HL-60 (cell line): Measurements from ENCODE around the gene ANKRD18A.
"Not testable (repeated sequence)": the region's sequence is repeated elsewhere in the genome, so short reads cannot be mapped to it uniquely, and the experiment has no call there.

Source experiments
- DNase-seq, 2 experiments: peaks; one replicate each; pipeline ENCODE4 v3.0.0-alpha.2; 2010 to 2020; ENCODE audit warnings: low read depth in 1 of 2, low spot score in 1 of 2
- H3K27ac ChIP-seq: fragments of 250-450 bp; sonication (Bioruptor Pico); replicated peaks from 2 replicates; pipeline ENCODE4 v1.5.1; 2020; ENCODE audit warnings: mild to moderate bottlenecking, moderate library complexity
- H3K27me3 ChIP-seq: fragments of 250-450 bp; sonication (Bioruptor Pico); 2 replicates; pipeline ENCODE4 v1.5.1; 2021; ENCODE audit warnings: mild to moderate bottlenecking, moderate library complexity; ENCODE audit not compliant: insufficient read depth, poor library complexity, severe bottlenecking
- H3K4me3 ChIP-seq: replicated peaks from 2 replicates; pipeline ENCODE4 v1.5.1; 2011; ENCODE audit warnings: mild to moderate bottlenecking, control low read depth, low read length; ENCODE audit not compliant: insufficient read depth
- GABPA ChIP-seq: IDR thresholded peaks from 2 replicates; pipeline ENCODE4 v1.6.1; 2012; ENCODE audit warnings: low read depth
- POLR2AphosphoS5 ChIP-seq: IDR thresholded peaks from 2 replicates; pipeline ENCODE4 v1.6.1; 2012; ENCODE audit warnings: low read depth
- SPI1 ChIP-seq: IDR thresholded peaks from 2 replicates; pipeline ENCODE4 v1.6.1; 2012; ENCODE audit warnings: low read depth, mild to moderate bottlenecking, borderline replicate concordance
- TF ChIP-seq, protein P1 (sequence below): IDR thresholded peaks from one replicate; pipeline ENCODE4 v1.5.1; 2011; ENCODE audit warnings: low read length, control low read depth, inconsistent platforms; ENCODE audit not compliant: insufficient read depth
- TF ChIP-seq, protein P2 (sequence below): IDR thresholded peaks from 2 replicates; pipeline ENCODE4 v1.6.1; 2012; ENCODE audit warnings: low read depth; ENCODE audit not compliant: insufficient replicate concordance

Gene ANKRD18A

DNA sequence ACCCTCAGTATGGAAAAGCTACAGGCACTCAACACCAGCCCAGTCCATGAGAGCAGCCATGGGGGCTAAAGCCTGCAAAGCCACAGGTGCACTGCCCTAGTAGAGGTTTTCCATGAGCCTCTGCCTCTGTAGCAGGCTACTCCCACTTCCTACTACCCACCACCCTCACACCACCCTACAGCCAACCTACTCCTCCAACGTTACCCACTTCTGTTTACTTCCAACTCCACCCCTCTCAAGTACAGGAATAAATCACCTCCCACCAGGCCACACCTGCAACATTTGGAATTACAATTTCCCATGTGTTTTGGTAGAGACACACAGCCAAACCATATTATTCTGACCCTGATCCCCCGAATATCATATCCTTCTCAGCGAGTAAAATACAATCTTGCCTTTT is 61.2 kb downstream of the ANKRD18A start:
- H3K27ac ChIP-seq, H3K4me3 ChIP-seq, H3K27me3 ChIP-seq, DNase-seq: not testable (repeated sequence)

DNA sequence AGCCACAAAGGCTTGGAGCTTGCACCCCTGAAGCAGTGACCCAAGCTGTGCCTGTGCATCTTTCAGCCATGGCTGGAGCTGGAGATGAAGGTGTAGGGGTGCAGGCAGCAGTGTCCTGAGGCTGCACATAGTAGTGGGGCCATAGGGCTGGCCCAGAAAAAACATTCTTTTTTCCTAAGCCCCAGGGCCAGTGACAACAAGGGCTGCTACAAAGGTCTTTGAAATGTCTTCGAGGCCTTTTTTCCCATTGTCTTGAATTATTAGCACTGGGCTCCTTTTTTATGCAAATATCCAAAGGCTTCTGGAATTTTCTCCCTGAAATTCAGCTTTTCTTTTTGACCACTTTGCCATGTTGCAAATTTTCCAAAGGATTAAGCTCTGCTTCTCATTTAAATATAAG is 62.6 kb downstream of the ANKRD18A start:
- H3K4me3 ChIP-seq, H3K27me3 ChIP-seq, H3K27ac ChIP-seq, DNase-seq: not testable (repeated sequence)

DNA sequence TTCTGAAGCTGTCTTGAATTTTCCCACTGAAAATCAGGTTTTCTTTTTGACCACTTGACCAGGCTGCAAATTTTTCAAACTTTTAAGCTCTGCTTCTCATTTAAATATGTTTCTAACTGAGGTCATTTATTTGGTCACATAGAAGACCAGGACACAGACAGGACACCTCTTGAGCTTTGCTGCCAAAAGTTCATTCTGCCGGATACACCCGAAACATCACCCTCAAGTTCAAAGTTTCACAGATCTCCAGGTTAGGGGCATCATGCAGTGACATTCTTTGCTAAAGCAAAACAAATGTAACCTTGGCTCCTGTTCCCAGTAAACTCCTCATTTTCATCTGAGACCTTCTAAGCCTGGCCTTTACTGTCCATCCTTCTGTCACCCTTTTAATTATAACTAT is 65.4 kb downstream of the ANKRD18A start:
- not testable (repeated sequence) for H3K4me3 ChIP-seq, DNase-seq, H3K27ac ChIP-seq, H3K27me3 ChIP-seq

DNA sequence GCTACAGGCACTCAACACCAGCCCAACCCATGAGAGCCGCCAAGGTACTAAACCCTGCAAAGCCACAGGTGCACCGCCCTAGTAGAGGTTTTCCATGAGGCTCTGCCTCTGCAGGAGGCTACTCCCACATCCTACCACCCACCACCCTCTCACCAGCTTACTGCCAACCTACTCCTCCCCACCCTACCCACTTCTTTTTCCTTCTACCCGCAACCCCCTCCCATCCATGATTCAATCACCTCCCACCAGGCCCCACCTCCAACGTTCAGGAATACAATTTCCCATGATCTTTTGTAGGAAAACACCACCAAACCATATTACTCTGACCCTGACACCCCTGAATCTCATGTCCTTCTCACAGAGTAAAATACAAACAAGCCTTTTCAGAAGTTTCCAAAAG is 67.4 kb downstream of the ANKRD18A start:
- not testable (repeated sequence) for DNase-seq, H3K4me3 ChIP-seq, H3K27me3 ChIP-seq, H3K27ac ChIP-seq

DNA sequence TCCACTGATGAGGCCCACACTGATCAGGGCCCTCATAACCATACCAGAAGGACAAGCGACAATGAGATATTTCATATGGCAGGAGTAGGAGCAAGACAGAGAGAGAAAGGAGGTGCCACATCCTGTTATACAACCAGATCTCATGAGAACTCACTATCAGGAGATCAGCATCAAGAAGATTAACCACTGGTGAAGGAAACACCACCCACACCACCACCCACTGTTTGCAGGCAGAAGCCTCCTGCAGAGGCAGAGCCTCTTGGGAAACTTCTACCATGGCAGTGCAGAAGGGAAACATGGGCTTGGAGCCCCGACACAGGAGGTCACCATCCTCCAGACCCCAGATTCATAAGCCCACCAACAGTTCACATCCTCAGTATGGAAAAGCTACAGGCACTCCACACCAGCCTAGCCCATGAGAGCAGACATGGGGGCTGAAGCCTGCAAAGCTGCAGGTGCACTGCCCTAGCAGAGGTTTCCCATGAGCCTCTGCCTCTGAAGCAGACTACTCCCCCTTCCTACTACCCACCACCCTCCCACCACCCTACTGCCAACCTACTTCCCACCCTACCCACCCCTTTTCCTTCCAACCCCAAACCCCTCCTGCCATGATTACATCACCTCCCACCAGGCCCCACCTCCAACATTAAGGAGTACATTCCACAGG is 73.8 kb downstream of the ANKRD18A start:
- not testable (repeated sequence) for H3K4me3 ChIP-seq, DNase-seq, H3K27me3 ChIP-seq, H3K27ac ChIP-seq

DNA sequence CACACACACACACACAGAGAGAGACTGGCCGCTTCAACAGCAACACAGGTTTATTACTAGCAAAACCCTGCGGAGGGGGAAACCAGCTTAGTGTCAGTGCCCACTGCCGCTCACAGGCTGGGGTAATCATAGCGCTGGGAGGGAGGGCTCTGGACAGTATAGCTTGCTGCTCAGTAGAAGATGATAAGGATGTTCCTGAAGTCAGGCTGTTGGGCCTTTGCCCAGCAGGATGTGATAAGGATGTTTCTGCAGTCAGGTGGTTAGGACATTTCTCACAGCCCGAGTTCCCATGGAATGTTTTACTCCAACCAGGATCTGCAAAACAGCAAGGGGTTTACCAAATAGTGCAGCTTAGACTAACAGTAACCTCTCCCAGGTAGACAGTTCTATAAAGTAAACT is 79.9 kb downstream of the ANKRD18A start:
- H3K4me3 ChIP-seq, H3K27me3 ChIP-seq, H3K27ac ChIP-seq, DNase-seq: not testable (repeated sequence)

DNA sequence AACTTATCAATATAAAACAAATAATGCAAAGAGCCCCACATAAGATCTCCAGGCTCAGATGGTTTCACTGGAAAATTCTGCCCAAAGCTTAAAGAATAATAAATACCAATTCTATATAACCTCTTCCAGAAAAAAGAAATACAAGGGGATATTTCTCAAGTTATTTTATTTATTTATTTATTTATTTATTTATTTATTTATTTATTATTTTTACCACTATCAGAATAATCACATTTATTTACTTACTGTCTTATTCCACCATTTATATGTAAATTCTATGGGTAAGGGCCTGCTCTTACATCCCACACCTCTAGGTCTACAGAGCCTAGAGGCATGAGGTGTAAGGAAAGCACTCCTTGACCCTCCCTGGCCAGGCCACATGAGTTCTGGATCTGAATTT is 91.1 kb downstream of the ANKRD18A start:
- no peaks in the 10 kb centered on the region for H3K27me3 ChIP-seq
- no peak for DNase-seq
- H3K4me3 ChIP-seq: no peak overlapping the region
- TF ChIP-seq, protein P1, sequence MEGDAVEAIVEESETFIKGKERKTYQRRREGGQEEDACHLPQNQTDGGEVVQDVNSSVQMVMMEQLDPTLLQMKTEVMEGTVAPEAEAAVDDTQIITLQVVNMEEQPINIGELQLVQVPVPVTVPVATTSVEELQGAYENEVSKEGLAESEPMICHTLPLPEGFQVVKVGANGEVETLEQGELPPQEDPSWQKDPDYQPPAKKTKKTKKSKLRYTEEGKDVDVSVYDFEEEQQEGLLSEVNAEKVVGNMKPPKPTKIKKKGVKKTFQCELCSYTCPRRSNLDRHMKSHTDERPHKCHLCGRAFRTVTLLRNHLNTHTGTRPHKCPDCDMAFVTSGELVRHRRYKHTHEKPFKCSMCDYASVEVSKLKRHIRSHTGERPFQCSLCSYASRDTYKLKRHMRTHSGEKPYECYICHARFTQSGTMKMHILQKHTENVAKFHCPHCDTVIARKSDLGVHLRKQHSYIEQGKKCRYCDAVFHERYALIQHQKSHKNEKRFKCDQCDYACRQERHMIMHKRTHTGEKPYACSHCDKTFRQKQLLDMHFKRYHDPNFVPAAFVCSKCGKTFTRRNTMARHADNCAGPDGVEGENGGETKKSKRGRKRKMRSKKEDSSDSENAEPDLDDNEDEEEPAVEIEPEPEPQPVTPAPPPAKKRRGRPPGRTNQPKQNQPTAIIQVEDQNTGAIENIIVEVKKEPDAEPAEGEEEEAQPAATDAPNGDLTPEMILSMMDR: no peak
- TF ChIP-seq SPI1 (no peak), GABPA (no peak), POLR2AphosphoS5 (no peak)
- TF ChIP-seq, protein P2, sequence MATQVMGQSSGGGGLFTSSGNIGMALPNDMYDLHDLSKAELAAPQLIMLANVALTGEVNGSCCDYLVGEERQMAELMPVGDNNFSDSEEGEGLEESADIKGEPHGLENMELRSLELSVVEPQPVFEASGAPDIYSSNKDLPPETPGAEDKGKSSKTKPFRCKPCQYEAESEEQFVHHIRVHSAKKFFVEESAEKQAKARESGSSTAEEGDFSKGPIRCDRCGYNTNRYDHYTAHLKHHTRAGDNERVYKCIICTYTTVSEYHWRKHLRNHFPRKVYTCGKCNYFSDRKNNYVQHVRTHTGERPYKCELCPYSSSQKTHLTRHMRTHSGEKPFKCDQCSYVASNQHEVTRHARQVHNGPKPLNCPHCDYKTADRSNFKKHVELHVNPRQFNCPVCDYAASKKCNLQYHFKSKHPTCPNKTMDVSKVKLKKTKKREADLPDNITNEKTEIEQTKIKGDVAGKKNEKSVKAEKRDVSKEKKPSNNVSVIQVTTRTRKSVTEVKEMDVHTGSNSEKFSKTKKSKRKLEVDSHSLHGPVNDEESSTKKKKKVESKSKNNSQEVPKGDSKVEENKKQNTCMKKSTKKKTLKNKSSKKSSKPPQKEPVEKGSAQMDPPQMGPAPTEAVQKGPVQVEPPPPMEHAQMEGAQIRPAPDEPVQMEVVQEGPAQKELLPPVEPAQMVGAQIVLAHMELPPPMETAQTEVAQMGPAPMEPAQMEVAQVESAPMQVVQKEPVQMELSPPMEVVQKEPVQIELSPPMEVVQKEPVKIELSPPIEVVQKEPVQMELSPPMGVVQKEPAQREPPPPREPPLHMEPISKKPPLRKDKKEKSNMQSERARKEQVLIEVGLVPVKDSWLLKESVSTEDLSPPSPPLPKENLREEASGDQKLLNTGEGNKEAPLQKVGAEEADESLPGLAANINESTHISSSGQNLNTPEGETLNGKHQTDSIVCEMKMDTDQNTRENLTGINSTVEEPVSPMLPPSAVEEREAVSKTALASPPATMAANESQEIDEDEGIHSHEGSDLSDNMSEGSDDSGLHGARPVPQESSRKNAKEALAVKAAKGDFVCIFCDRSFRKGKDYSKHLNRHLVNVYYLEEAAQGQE: no peak
- no peak overlapping the region for H3K27ac ChIP-seq

DNA sequence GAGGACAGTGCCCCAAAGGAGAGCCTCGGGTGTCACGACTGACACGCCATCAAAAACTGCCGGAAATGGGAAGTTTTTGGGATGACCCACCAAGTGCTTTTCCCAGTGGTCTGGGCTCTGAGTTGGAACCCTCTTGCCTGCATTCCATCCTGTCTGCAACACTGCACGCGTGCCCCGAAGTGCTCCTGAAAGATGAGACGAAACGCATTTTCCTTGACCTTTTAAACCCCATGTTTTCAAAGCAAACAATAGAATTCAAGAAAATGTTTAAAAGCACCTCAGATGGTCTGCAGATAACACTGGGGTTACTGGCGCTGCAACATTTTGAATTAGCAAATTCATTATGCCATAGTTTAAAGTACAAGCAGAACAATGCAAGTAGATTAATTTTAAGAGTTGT is 92.9 kb downstream of the ANKRD18A start:
- no peak for TF ChIP-seq POLR2AphosphoS5
- TF ChIP-seq, protein P1: no peak
- TF ChIP-seq, protein P2: no peak
- no peak for TF ChIP-seq GABPA
- TF ChIP-seq SPI1: no peak
- Histone ChIP-seq H3K27me3 (no peaks in the 10 kb centered on the region), H3K4me3 (no peak overlapping the region), H3K27ac (no peak overlapping the region)
- no peak for DNase-seq
